SH-SY5Y (cell line): ENCODE data around the gene PKN2.

ENCODE experiments used
- GATA2 ChIP-seq: IDR thresholded peaks from 2 replicates; pipeline ENCODE4 v1.6.1; 2011; ENCODE audit warnings: mild to moderate bottlenecking, low read depth, low read length
- GATA3 ChIP-seq: IDR thresholded peaks from 2 replicates; pipeline ENCODE4 v1.6.1; 2011; ENCODE audit warnings: low read depth, mild to moderate bottlenecking, low read length, moderate library complexity

DNA sequence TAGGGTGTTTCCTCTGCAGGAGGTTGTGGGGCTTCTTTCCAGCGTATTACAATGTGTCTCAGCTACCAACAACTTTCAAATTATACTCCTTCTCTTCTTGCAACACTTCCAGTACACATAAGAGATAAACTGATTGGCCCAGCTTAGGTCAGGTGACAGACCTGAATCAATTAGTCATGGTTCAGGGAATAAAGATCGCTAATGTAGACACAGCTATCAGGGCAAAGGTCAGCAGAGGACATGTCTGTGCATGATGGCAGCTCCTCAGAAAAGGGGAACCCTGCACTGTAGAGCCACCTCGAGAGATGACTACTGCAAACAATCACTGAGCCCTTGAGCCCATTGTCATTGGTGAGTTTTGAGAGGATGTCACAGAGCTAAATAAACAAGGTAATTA, 36.8 kb upstream of the PKN2 start:
- TF ChIP-seq GATA3: no peak
- no peak for TF ChIP-seq GATA2
